Stimulated activated CD4-positive, alpha-beta T cell treated with anti-CD3 and anti-CD28 coated beads, Interleukin-1b, Interleukin-23, amount 100 ng/mL, for 48 hours (primary cell): ENCODE results near the gene ATP1B3.

Experiments used
- DNase-seq: peaks from one replicate; pipeline ENCODE4 v3.0.0-alpha.2; 2020

The ATP1B3 gene

GRCh38 chr3:141860766-141861513 lies 15.5 kb upstream of the ATP1B3 start:
- no peak for DNase-seq

DNA sequence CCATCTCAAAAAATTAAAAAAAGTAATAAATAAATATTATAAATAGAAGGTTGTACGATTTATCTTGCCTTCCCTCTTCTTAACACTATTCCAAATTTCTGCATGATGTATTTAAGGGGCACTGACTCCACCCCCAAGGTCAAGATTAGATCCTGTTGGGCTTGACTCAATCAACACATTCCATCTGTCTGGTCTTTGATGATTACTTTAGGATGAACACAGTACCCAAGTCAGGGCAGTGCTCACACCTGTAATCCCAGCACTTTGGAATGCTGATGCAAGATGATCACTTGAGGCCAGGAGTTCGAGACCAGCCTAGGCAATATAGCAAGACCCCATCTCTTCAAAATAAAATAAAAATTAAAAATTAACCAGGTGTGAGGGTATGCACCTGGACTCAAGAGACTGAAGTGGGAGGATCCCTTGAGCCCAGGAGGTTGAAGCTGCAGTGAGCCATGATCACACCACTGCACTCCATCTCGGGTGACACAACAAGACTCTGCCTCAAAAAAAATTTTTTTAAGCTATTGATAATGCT lies 14.1 kb upstream of the ATP1B3 start:
- no peak for DNase-seq

DNA sequence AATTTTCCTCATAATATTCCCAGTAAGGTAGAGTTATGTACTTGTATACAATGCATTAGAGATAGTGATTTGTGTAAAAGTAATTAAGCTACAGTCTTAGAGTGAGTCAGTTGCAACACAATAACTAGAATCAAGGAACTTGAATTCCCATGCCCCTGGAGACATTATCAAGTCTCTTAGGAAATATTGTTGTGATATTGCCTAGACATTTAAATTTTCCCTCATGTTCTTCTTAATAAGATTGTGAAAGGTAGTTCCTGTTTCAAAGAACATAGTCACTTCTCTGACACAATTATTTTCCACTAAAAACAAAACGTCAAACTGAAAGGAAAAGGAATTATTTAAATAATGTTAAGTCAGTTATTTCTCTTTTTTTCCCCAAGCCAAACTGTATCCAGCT lies 13.0 kb upstream of the ATP1B3 start:
- DNase-seq = no peak

- DNase-seq = no peak
These were observed 12.0 kb upstream of the ATP1B3 start for GRCh38 chr3:141864281-141864970.

- DNase-seq = no peak
These were observed 11.3 kb upstream of the ATP1B3 start for GRCh38 chr3:141865101-141865500.

- DNase-seq = no peak
These were observed 6.3 kb upstream of the ATP1B3 start for GRCh38 chr3:141870091-141870687.

DNA sequence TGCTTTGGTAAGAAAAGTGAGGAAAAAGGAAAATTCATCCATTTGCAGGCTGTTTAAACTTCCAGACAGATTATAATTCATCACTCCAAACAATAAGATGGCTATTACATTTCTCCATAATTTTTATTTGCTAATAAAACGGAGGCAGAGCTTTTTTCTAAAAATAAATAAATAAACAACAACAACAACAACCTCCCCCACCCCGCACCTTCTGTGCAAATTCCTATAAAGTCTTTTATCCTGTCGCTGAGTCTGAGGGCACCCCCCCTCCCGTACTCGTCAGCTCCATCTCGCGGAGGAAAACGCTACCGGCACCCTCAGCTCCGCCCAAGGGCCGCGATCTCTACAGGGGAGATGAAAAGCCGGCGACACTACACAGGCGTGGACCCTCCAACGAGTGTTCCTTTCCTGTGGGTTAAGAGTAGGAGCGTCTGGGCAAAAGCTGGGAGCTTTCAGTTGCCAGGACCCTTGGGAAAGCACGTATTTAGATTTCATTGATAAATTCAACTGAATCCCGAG lies 1.0 kb upstream of the ATP1B3 start:
- DNase-seq = peak; percentile 85

GRCh38 chr3:141875893-141876380 lies 506 bp upstream of the ATP1B3 start:
- DNase-seq = peak; percentile 74

GRCh38 chr3:141876891-141877621 lies 613 bp downstream of the ATP1B3 start:
- peak; percentile 73 for DNase-seq

GRCh38 chr3:141877911-141878310 lies 1.5 kb downstream of the ATP1B3 start:
- no peak for DNase-seq

DNA sequence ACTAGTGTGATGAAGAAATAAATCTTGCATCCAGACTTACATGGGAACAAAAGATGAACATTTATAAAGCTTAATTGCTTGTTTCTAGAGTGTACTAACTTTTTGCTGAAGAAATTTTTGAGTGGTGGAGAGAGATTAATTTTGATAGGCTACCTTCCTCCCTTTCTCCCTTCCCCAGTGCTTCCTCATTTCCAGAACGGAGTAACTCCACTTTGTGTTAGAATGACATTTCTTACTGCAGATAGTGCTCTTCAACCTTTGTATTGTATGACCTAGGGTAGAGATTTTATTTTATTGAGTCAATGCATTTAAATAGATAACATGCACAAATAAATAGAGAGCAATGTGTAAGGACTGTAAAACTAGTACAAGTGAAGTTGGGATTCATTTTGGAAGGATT lies 1.9 kb downstream of the ATP1B3 start:
- no peak for DNase-seq

DNA sequence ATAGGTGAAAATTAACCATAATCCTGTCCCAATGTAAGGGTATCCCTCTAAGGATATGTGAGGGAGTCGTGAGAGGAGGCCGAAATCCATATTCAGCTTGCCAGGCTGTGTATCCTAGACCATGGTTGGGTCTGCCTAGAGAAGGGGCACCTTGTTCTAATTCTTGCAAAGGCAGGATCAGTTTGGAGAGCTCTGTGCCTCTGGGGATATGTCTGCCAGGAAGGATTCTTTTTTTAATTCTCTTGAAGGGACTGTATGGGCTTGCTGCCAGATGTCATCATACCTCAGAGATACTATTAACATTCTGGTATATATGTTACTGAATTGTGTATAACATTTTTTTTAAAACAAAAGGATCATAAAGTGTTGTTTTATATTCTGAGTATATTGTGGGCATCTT lies 2.4 kb downstream of the ATP1B3 start:
- DNase-seq = no peak

DNA sequence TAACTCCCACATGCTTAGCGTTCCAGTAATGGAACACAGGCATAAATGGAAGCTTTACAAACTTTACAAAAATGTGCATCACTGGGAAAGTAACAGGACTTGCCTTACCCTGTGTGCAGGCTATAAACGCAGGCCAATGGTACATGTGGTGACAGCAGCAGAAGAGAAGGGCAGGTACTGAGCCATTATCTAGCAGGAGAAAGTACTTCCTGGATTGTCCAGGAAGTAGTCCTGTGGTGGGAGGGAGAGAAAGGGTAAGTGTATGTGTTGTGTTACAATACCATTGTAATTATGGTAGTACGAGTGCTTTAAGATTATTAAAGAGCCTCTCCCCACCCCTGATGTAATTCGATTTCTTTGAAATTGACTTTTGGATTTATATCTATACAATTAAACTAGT lies 5.3 kb downstream of the ATP1B3 start:
- no peak for DNase-seq

DNA sequence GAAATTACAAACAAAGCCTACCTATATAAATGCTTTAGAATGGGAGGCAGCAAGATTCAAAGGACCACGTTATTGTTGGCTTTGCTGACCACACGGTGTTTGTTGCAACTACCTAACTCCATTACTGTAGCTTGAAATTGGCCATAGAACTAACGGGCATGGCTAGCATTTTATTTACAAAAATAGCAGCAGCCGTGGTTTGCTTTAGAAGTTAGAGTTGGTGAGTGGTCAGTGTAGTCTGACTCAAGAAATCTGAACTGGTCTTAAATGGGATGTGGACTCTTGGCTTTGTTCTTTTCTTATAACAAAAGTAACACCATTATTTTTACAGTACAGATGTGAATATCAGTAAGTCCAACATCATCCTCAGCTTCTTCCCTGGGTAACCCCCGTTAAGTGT lies 10.6 kb downstream of the ATP1B3 start:
- DNase-seq = no peak

- DNase-seq = peak; percentile 14
These were observed 12.1 kb downstream of the ATP1B3 start for GRCh38 chr3:141888548-141888947.

- no peak for DNase-seq
These were observed 18.2 kb downstream of the ATP1B3 start for GRCh38 chr3:141894524-141895176.

GRCh38 chr3:141895731-141896130 lies 19.3 kb downstream of the ATP1B3 start:
- no peak for DNase-seq

GRCh38 chr3:141898908-141899307 lies 22.5 kb downstream of the ATP1B3 start:
- no peak for DNase-seq

DNA sequence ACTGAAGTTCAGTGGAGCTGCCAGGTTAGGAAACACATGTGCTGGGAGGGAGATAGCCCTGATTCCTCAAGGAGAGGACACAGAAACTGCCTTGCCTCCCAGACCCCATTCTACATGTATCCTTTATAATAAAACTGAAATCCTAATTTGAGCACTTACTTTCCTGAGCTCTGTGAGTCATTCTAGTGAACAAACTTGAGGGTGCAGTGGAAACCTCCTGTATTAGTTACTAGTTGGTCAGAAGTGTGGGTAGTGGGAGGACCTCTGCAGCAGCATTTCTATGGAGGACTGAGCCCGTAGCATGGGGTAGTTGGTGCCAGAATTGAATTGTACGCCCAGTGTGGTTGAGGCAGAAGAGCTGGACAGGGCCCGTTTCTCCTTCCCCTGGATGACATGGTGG lies 23.9 kb downstream of the ATP1B3 start:
- DNase-seq = no peak

- DNase-seq = no peak
These were observed 25.5 kb downstream of the ATP1B3 start for GRCh38 chr3:141901914-141902313.

- DNase-seq = no peak
These were observed 27.8 kb downstream of the ATP1B3 start for GRCh38 chr3:141904203-141904602.

DNA sequence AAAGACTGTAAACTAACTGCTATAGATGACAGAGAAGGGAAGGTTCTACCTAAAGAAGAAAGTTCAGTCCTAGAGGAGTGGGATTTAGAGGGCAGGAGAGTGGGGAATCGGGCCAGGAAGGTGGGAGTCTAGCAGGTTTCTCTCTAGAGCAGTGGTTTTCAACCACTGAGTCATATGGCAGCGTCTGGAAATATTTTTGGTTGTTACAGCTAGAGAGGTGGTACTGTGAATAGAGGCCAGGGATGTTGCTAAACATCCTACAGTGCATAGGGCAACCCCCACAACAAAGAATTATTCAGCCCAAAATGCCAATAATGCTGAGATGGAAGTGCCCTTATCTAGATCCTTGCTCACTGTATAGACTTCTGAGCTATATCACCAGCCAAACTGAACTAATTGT lies 28.7 kb downstream of the ATP1B3 start:
- DNase-seq = no peak
